T-helper 1 cell treated with Interleukin-12 subunit alpha and Interleukin-12 subunit beta and Interleukin-4 antibody, amounts not matched to agents 30 μg/mL and 1 μg/mL, for 36 hours (primary cell): ENCODE data around the gene CAPN3.

Source experiments
- H3K27ac Mint-ChIP-seq: one replicate; pipeline ENCODE4 v1.8.0; 2021; ENCODE audit warnings: mild to moderate bottlenecking, mixed read lengths
- H3K27me3 Mint-ChIP-seq: one replicate; pipeline ENCODE4 v1.8.0; 2021; ENCODE audit warnings: low read depth, mixed read lengths
- H3K36me3 Mint-ChIP-seq: one replicate; pipeline ENCODE4 v1.8.0; 2021; ENCODE audit warnings: low read depth, mixed read lengths
- H3K4me1 Mint-ChIP-seq: one replicate; pipeline ENCODE4 v1.8.0; 2021; ENCODE audit warnings: low read depth, mixed read lengths
- H3K4me3 Mint-ChIP-seq: one replicate; pipeline ENCODE4 v1.8.0; 2021; ENCODE audit warnings: mild to moderate bottlenecking, moderate library complexity, mixed read lengths
- H3K9me3 Mint-ChIP-seq: one replicate; pipeline ENCODE4 v1.8.0; 2021; ENCODE audit warnings: mixed read lengths

CAPN3 gene

GRCh38 chr15:42367041-42367440 lies 7.7 kb downstream of the CAPN3 start:
- no peaks in the 10 kb centered on the region for H3K4me1 Mint-ChIP-seq
- no peak overlapping the region for H3K27ac Mint-ChIP-seq
- no peaks in the 10 kb centered on the region for H3K36me3 Mint-ChIP-seq
- no peaks in the 10 kb centered on the region for H3K27me3 Mint-ChIP-seq
- no peaks in the 10 kb centered on the region for H3K9me3 Mint-ChIP-seq
- H3K4me3 Mint-ChIP-seq: no peak overlapping the region

DNA sequence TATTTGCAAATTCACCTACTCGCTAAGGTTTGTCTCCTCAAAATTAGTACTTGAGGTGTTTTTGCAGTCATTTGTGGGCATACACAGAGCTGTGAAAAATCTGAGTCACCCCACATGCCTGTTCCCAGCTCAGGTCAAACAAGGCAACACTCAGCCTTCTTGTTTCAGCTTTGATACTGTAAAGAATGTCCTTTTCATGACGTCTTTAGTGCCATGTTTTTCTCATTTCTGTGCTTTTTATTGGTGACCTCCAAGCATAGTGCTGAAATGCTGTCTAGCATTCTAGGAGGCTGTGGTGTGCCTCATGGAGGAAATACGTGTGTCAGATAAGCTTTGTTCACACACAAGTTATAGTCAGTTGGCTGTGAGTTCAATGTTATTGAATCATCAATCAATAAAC lies 8.8 kb downstream of the CAPN3 start:
- H3K27ac Mint-ChIP-seq: no peak overlapping the region
- no peaks in the 10 kb centered on the region for H3K4me1 Mint-ChIP-seq
- no peaks in the 10 kb centered on the region for H3K36me3 Mint-ChIP-seq
- no peak overlapping the region for H3K4me3 Mint-ChIP-seq
- H3K9me3 Mint-ChIP-seq: no peaks in the 10 kb centered on the region
- H3K27me3 Mint-ChIP-seq: no peaks in the 10 kb centered on the region

DNA sequence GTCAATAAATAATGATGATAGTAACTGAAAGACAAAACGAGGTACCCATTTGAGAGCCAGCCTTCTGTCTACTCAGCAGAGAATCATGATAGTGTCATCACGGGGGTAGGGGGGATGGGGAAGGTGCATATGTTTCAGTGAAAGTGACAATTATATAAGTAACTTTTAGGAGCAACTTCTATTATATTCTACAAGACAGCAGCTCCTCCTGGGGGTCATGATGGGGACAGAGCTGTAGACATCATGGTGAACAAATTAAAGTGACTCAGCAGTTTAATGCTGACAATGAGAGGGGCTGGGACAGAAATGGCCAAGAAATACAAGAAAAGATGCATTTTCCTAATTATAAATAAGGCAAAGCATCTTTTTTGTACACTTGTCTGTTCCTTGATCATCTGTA lies 11.8 kb downstream of the CAPN3 start:
- no peaks in the 10 kb centered on the region for H3K9me3 Mint-ChIP-seq
- H3K27me3 Mint-ChIP-seq: no peaks in the 10 kb centered on the region
- no peaks in the 10 kb centered on the region for H3K4me1 Mint-ChIP-seq
- no peak overlapping the region for H3K27ac Mint-ChIP-seq
- H3K36me3 Mint-ChIP-seq: no peaks in the 10 kb centered on the region
- H3K4me3 Mint-ChIP-seq: no peak overlapping the region

GRCh38 chr15:42373274-42373673 lies 14.0 kb downstream of the CAPN3 start:
- Mint-ChIP-seq H3K36me3 (no peaks in the 10 kb centered on the region), H3K4me1 (no peaks in the 10 kb centered on the region), H3K9me3 (peaks cover 7% of the 10 kb centered on the region), H3K27ac (no peak overlapping the region), H3K4me3 (no peak overlapping the region), H3K27me3 (peaks cover 4% of the 10 kb centered on the region)

DNA sequence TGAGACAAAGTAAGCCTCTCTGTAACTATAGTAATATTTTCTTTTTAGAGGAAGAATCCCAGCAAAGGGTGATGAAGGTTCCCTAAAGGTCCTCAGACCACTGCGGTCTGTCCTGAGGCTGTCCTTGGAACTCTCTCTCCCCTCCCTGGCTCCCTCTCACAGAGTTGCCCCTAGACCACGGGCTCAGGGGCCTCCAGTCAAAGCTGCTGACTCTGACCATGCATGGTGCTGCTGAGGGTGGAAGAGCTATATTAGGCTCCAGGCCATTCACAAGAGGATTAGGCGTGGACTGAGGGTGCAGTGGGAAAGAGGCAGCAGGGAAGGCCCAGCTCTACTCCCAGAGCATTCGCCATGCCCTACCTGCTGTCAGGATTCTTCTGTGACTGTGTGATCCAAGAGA lies 14.6 kb downstream of the CAPN3 start:
- H3K4me3 Mint-ChIP-seq: no peak overlapping the region
- H3K4me1 Mint-ChIP-seq: no peaks in the 10 kb centered on the region
- peaks cover 7% of the 10 kb centered on the region for H3K27me3 Mint-ChIP-seq
- H3K9me3 Mint-ChIP-seq: peaks cover 14% of the 10 kb centered on the region
- no peak overlapping the region for H3K27ac Mint-ChIP-seq
- H3K36me3 Mint-ChIP-seq: no peaks in the 10 kb centered on the region

DNA sequence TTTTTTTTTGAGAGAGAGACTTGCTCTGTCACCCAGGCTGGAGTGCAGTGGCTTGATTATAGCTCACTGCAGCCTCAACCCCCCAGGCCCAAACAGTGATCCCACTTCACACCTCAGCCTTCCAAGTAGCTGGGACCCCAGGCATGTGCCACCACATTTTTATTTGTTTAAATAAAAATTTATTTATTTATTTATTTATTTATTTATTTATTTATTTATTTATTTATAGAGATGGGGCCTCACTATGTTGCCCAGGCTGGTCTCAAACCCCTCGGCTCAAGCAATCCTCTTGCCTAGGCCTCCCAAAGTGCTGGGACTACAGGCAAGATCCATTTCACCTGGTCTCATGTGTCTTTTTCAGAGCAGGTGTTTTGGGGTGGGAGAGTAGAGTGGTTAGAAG lies 15.5 kb downstream of the CAPN3 start:
- Mint-ChIP-seq H3K27me3 (peaks cover 7% of the 10 kb centered on the region), H3K9me3 (peaks cover 18% of the 10 kb centered on the region), H3K27ac (no peak overlapping the region), H3K36me3 (no peaks in the 10 kb centered on the region), H3K4me1 (no peaks in the 10 kb centered on the region), H3K4me3 (no peak overlapping the region)

- Mint-ChIP-seq H3K27ac (no peak overlapping the region), H3K36me3 (no peaks in the 10 kb centered on the region), H3K4me1 (no peaks in the 10 kb centered on the region), H3K9me3 (peaks cover 18% of the 10 kb centered on the region), H3K27me3 (peaks cover 7% of the 10 kb centered on the region), H3K4me3 (no peak overlapping the region)
These were observed 16.0 kb downstream of the CAPN3 start for GRCh38 chr15:42375252-42375651.

DNA sequence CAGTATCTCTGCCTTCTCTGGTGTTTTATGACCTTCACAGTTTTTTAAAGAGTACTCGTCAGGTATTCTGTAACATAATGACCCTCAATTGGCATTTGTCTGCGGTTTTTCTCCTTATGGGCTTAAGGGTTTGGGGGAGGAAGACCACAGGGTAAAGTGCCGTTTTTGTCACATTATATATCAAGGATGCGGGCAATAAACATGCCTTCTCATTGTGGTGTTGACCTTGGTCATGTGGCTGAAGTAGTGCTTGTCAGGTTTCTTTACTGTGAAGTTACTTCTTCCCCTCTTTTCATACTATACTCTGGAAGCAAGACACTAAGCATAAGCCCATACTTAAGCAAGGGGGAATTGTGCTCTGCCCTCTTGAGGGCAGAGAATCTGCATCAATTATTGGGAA lies 16.6 kb downstream of the CAPN3 start:
- Mint-ChIP-seq H3K9me3 (peaks cover 18% of the 10 kb centered on the region), H3K4me1 (no peaks in the 10 kb centered on the region), H3K36me3 (no peaks in the 10 kb centered on the region), H3K27ac (no peak overlapping the region), H3K4me3 (no peak overlapping the region), H3K27me3 (peaks cover 7% of the 10 kb centered on the region)

GRCh38 chr15:42378011-42378410 lies 18.7 kb downstream of the CAPN3 start:
- Mint-ChIP-seq H3K4me1 (no peaks in the 10 kb centered on the region), H3K36me3 (no peaks in the 10 kb centered on the region), H3K27ac (no peak overlapping the region), H3K27me3 (peaks cover 7% of the 10 kb centered on the region), H3K4me3 (no peak overlapping the region), H3K9me3 (peaks cover 18% of the 10 kb centered on the region)

- no peaks in the 10 kb centered on the region for H3K4me1 Mint-ChIP-seq
- H3K27me3 Mint-ChIP-seq: no peaks in the 10 kb centered on the region
- no peaks in the 10 kb centered on the region for H3K36me3 Mint-ChIP-seq
- H3K4me3 Mint-ChIP-seq: no peak overlapping the region
- no peak overlapping the region for H3K27ac Mint-ChIP-seq
- H3K9me3 Mint-ChIP-seq: no peaks in the 10 kb centered on the region
These were observed 25.3 kb downstream of the CAPN3 start for GRCh38 chr15:42384597-42384996.

GRCh38 chr15:42385206-42385979 lies 26.1 kb downstream of the CAPN3 start:
- H3K27me3 Mint-ChIP-seq: no peaks in the 10 kb centered on the region
- no peaks in the 10 kb centered on the region for H3K36me3 Mint-ChIP-seq
- no peak overlapping the region for H3K27ac Mint-ChIP-seq
- H3K9me3 Mint-ChIP-seq: no peaks in the 10 kb centered on the region
- H3K4me1 Mint-ChIP-seq: no peaks in the 10 kb centered on the region
- H3K4me3 Mint-ChIP-seq: no peak overlapping the region

DNA sequence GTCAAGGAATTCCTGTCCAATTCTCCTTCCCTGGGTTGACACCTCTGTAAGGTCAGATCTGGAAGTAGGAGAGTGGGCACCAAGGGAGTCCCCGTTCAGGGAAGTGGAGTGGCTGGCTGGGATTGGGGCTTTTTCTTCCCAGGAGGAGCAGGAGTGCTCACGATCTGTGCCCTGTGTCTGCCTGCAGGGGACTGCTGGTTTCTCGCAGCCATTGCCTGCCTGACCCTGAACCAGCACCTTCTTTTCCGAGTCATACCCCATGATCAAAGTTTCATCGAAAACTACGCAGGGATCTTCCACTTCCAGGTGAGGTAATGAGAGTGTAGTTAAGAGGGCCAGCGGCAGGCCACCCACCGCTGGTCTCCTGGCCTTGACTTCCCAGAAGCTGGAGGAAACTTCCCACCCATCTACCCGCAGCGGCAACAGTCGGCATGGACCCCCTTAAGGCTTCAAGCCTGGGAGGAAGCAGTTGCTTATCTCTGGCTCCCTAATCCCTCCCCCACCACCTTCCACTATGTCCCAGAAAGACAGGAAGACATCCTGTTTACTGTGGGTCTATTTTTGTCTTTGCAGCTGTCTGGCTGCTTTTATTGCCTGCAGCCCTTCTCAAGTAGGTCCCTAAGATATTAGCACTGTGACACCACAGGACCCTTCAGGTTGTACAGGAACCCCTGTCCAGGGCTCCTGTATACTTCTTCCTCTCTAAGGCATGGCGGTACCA lies 26.8 kb downstream of the CAPN3 start:
- H3K27me3 Mint-ChIP-seq: no peaks in the 10 kb centered on the region
- no peaks in the 10 kb centered on the region for H3K36me3 Mint-ChIP-seq
- no peaks in the 10 kb centered on the region for H3K4me1 Mint-ChIP-seq
- no peaks in the 10 kb centered on the region for H3K9me3 Mint-ChIP-seq
- H3K27ac Mint-ChIP-seq: no peak overlapping the region
- H3K4me3 Mint-ChIP-seq: no peak overlapping the region

- Mint-ChIP-seq H3K27ac (no peak overlapping the region), H3K36me3 (no peaks in the 10 kb centered on the region), H3K9me3 (no peaks in the 10 kb centered on the region), H3K27me3 (no peaks in the 10 kb centered on the region), H3K4me3 (no peak overlapping the region), H3K4me1 (no peaks in the 10 kb centered on the region)
These were observed 28.3 kb downstream of the CAPN3 start for GRCh38 chr15:42387603-42388002.

- Mint-ChIP-seq H3K4me1 (no peaks in the 10 kb centered on the region), H3K27me3 (no peaks in the 10 kb centered on the region), H3K9me3 (no peaks in the 10 kb centered on the region), H3K36me3 (no peaks in the 10 kb centered on the region), H3K4me3 (no peak overlapping the region), H3K27ac (no peak overlapping the region)
These were observed 33.2 kb downstream of the CAPN3 start for GRCh38 chr15:42392309-42393024.

GRCh38 chr15:42394106-42394505 lies 34.8 kb downstream of the CAPN3 start:
- H3K27me3 Mint-ChIP-seq: no peaks in the 10 kb centered on the region
- no peak overlapping the region for H3K27ac Mint-ChIP-seq

More at GRCh38 chr15:42394106-42394505, 34.8 kb downstream of the CAPN3 start:
- H3K4me1 Mint-ChIP-seq: no peaks in the 10 kb centered on the region
- no peaks in the 10 kb centered on the region for H3K9me3 Mint-ChIP-seq
- no peak overlapping the region for H3K4me3 Mint-ChIP-seq
- H3K36me3 Mint-ChIP-seq: no peaks in the 10 kb centered on the region
